ENCODE results near the gene FAM83F.

The FAM83F gene

DNA sequence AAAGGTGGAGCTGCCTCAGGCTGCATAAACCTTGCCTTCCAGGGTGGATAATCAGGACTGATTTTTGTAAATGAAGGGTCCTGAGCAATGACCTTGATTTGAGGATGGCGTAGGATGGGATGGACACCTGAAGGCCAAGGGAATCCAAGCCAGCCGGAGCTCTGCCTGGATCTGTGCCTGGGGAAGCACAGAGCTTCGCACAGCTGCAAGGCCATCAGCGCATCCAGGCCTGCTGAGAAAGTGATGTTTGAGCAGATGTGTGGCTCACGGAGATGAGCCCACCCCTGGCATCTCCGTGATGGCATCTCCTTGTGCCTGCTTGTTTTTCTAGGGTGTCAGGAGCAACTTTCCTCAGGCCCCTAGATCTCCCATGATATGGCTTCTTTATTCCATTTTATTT, 23.3 kb downstream of the FAM83F start:
- TF ChIP-seq, protein P1, sequence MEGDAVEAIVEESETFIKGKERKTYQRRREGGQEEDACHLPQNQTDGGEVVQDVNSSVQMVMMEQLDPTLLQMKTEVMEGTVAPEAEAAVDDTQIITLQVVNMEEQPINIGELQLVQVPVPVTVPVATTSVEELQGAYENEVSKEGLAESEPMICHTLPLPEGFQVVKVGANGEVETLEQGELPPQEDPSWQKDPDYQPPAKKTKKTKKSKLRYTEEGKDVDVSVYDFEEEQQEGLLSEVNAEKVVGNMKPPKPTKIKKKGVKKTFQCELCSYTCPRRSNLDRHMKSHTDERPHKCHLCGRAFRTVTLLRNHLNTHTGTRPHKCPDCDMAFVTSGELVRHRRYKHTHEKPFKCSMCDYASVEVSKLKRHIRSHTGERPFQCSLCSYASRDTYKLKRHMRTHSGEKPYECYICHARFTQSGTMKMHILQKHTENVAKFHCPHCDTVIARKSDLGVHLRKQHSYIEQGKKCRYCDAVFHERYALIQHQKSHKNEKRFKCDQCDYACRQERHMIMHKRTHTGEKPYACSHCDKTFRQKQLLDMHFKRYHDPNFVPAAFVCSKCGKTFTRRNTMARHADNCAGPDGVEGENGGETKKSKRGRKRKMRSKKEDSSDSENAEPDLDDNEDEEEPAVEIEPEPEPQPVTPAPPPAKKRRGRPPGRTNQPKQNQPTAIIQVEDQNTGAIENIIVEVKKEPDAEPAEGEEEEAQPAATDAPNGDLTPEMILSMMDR (IDR thresholded peaks at IDR 0.05; ENCODE audit: low read depth, low read length), result no peak
- no peak for DNase-seq (ENCODE audit: low read depth in 2 of 2)
- no peak overlapping the region for H3K4me3 ChIP-seq (replicated peaks in 1 of 2; ENCODE audit: low read depth in 2 of 2, low read length in 2 of 2)

DNA sequence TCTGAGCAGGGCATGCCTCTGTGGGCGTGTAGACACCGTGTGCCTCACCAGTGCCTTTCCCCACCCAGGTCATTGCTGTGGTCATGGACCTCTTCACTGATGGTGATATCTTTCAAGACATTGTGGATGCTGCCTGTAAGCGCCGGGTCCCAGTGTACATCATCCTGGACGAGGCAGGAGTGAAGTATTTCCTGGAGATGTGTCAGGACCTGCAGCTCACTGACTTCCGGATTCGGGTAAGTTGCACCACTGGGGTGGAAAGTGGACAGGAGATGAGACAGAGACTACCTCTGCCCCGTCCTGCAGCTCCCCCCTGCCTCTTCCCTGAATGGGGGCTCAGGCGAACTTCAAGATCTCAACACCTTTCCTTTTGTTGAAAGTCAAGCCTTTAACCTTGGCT, 24.3 kb downstream of the FAM83F start:
- TF ChIP-seq, protein P1 (IDR thresholded peaks at IDR 0.05; ENCODE audit: low read depth, low read length), result no peak
- no peak for DNase-seq (ENCODE audit: low read depth in 2 of 2)
- no peak overlapping the region for H3K4me3 ChIP-seq (replicated peaks in 1 of 2; ENCODE audit: low read depth in 2 of 2, low read length in 2 of 2)

DNA sequence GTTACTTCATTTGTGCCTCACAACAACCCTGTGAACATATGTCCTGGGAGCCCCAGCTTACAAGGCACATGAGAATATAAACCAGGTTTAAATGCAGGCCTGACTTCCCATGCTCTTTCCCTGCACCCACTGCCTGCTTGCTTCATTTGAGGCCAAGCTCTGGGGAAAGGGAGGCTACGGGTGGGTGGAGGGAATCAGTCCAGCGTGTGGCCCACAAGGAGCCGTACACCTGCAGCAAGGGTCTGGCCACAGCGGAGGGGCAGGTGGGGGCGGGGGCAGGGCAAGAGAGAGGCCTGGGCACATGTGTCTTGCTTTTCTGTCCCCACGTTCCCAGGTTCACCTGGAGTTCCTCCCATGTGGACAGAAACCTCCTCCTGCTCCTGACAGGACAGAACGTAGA, 26.2 kb downstream of the FAM83F start:
- no peak for DNase-seq (ENCODE audit: low read depth in 2 of 2)
- TF ChIP-seq, protein P1 (IDR thresholded peaks at IDR 0.05; ENCODE audit: low read depth, low read length), result no peak
- no peak overlapping the region for H3K4me3 ChIP-seq (replicated peaks in 1 of 2; ENCODE audit: low read depth in 2 of 2, low read length in 2 of 2)

DNA sequence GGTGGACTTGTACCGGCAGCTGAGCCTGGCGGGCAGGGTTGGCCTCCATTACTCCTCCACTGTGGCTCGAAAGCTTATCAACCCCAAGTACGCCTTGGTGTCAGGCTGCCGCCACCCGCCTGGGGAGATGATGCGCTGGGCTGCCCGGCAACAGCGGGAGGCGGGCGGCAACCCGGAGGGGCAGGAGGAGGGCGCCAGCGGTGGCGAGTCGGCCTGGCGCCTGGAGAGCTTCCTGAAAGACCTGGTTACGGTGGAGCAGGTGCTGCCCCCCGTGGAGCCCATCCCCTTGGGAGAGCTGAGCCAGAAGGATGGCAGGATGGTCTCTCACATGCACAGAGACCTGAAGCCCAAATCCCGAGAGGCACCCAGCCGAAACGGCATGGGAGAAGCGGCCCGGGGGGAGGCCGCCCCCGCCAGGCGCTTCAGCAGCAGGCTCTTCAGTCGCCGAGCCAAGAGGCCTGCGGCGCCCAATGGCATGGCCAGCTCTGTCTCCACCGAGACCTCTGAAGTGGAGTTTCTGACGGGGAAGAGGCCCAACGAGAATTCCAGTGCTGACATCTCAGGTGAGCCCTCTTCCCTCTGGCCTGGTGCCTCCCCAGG, 26.7 kb downstream of the FAM83F start:
- no peak for DNase-seq (ENCODE audit: low read depth in 2 of 2)
- TF ChIP-seq, protein P1 (IDR thresholded peaks at IDR 0.05; ENCODE audit: low read depth, low read length), result no peak
- H3K4me3 ChIP-seq (replicated peaks in 1 of 2; ENCODE audit: low read depth in 2 of 2, low read length in 2 of 2), result no peak overlapping the region

DNA sequence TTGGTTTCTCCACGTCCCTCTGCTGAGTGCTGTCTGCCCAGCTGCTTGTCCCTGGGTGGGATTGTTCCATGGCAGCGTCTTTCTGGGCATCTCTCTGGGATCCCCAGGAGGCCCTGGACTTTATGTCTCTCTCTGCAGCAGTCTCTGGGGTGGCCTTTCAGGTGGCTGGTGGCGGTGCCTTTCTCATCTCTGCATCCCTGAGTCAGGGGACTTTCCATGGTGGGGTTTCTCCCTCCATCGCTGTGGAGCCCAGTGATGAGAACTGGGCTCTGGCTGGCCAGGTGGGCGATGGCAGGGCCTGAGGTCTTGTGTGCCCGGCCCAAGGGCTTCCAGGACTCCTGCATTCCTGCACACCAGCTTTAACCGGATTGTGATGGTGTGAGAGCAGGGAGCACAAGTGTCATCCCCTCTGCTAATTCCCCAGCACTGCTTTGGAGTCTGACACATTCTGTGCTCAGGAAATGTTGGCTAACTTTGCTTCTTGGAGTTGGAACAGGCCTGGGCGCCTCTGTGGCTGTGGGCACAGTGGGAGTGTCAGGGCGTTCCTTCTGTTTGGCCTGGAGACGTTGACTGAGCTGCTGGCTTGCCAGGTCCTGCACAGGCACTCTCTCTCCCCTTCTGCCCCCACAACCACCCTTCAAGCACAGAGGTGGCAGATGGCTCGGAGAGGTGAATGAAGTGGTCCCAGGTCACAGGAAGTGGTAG, 27.9 kb downstream of the FAM83F start:
- TF ChIP-seq, protein P1 (IDR thresholded peaks at IDR 0.05; ENCODE audit: low read depth, low read length), result no peak
- DNase-seq (ENCODE audit: low read depth in 2 of 2), result no peak
- no peak overlapping the region for H3K4me3 ChIP-seq (replicated peaks in 1 of 2; ENCODE audit: low read depth in 2 of 2, low read length in 2 of 2)

DNA sequence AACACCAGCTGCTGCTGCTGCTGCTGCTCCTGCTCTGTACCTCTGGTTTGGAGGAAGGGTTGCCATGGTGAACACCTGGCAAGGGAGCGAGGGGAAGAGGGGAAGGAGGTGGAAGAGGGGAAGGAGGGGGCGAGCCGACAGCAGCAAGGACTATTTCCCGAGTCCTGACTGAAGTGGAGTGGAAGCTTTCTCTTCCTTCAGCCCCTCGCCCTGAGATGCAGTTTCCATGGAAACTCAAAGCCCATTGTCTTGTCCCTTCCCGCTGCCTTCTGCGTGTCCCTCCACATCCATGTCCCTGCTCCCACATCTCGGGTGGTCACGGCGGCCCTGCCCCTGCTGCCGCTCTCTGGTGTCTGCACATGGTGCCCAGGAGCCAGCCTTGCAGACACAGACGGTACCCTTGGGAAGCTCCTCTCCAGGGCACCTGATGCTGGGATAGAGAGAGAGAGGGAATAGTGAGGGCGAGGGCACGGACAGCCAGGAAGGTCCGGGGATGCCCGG, 28.6 kb downstream of the FAM83F start:
- H3K4me3 ChIP-seq (replicated peaks in 1 of 2; ENCODE audit: low read depth in 2 of 2, low read length in 2 of 2), result no peak overlapping the region
- TF ChIP-seq, protein P1 (IDR thresholded peaks at IDR 0.05; ENCODE audit: low read depth, low read length), result no peak
- DNase-seq (ENCODE audit: low read depth in 2 of 2), result no peak

Data from cardiac fibroblast (primary cell).